ENCODE results near the gene LPCAT1. TPM values are rescaled to one million over a fixed set of nuclear protein-coding genes. Genes with fewer than 3 reads are reported as not detected.
"Not testable (repeated sequence)": the region's sequence is repeated elsewhere in the genome, so short reads cannot be mapped to it uniquely, and the experiment has no call there.

Gene LPCAT1, protein sequence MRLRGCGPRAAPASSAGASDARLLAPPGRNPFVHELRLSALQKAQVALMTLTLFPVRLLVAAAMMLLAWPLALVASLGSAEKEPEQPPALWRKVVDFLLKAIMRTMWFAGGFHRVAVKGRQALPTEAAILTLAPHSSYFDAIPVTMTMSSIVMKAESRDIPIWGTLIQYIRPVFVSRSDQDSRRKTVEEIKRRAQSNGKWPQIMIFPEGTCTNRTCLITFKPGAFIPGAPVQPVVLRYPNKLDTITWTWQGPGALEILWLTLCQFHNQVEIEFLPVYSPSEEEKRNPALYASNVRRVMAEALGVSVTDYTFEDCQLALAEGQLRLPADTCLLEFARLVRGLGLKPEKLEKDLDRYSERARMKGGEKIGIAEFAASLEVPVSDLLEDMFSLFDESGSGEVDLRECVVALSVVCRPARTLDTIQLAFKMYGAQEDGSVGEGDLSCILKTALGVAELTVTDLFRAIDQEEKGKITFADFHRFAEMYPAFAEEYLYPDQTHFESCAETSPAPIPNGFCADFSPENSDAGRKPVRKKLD
- 10 to 100 TPM; 37.5 to 53.5 (median 44.1) TPM for total RNA-seq (2021; fragmentation: NEBNext Ultra II Directional; extraction: Animal tissue kit (Norgen Biotek cat#: 25700))
- long read RNA-seq, partial matches to known transcripts = 5 of 13 reads
- long read RNA-seq, other reads (novel, unspliced or antisense) = 5 of 13 reads

DNA sequence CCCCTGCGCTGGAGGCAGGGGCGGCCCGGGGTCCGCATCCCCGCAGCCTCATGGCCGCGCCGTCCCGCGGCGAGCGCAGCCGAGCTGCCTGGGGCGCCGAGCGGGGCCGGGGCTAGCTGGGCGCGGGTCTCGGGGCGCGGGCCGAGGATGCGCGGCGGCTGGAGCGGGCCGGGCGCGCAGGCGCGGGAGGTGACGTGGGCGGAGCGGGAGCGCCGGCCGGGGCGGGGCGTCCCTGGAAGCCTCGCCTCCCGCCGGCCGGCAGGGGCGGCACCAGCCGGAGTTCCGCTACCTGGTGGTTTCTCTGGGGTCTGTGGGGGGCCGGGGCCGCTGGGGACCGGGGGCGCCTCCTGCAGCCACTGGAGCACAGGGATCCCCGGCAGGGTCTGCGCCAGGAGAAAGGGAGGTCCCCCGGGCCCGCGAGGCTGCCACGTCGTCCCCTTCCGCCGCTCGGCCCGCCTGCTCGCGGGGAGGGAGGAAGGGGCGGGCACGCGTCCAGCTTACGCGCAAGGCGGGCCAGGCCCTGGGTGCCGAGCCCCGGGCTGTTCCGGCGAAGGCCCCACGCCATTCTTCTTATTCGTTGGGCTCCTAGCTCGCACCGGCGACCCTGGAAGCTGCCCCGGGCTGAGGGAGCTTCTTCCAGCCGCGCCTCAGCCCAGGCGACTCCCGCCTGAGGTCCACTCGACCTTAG lies at the start of gene LPCAT1:
TSS of gene LPCAT1 (minus strand) at position 168 of the 688 bp plus-strand sequence. CDS start at position 52, 116 bp downstream.
- Mint-ChIP-seq H3K4me3 (peak within 1 kb of the TSS; percentile 91), H3K36me3 (ENCODE audit: low read depth) (peaks cover 11% of the 10 kb centered on the region; the same call in 1 of the 2 replicates), H3K9me3 (no peaks in the 10 kb centered on the region)

DNA sequence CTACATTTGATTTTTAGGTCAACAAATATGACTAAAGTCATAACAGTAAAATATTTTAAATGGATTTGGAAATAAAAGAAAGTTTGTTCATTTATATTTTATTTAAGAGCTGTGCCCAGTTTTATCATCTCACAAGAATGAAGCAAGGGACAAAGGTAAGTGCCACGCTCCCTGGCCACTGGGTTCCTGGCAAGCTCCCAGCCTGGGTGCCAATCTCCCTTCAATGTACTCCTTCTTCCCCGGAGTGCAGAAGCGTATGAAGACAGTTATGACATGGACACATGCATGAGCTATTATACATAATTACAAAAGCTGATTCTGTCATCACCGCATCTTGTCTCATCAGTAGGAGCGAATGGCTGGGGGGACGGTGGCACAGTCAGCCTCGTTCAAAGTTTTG lies 48.1 kb upstream of the LPCAT1 start:
- H3K4me3 Mint-ChIP-seq; H3K27me3 Mint-ChIP-seq (ENCODE audit: insufficient read depth); H3K27ac Mint-ChIP-seq; DNase-seq; H3K9me3 Mint-ChIP-seq; H3K36me3 Mint-ChIP-seq (ENCODE audit: low read depth): not testable (repeated sequence)
- peaks cover 20% of the 10 kb centered on the region for H3K4me1 Mint-ChIP-seq (ENCODE audit: low read depth)

More for the DNA sequence above, at the start of gene LPCAT1:
- Mint-ChIP-seq H3K4me1 (ENCODE audit: low read depth) (peaks cover 15% of the 10 kb centered on the region), H3K27ac (peak within 1 kb of the TSS; percentile 95), H3K27me3 (ENCODE audit: insufficient read depth) (peaks cover 15% of the 10 kb centered on the region)
- TF ChIP-seq, protein P1, sequence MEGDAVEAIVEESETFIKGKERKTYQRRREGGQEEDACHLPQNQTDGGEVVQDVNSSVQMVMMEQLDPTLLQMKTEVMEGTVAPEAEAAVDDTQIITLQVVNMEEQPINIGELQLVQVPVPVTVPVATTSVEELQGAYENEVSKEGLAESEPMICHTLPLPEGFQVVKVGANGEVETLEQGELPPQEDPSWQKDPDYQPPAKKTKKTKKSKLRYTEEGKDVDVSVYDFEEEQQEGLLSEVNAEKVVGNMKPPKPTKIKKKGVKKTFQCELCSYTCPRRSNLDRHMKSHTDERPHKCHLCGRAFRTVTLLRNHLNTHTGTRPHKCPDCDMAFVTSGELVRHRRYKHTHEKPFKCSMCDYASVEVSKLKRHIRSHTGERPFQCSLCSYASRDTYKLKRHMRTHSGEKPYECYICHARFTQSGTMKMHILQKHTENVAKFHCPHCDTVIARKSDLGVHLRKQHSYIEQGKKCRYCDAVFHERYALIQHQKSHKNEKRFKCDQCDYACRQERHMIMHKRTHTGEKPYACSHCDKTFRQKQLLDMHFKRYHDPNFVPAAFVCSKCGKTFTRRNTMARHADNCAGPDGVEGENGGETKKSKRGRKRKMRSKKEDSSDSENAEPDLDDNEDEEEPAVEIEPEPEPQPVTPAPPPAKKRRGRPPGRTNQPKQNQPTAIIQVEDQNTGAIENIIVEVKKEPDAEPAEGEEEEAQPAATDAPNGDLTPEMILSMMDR (IDR thresholded peaks at IDR 0.05) = peak; percentile 53; the same call in 1 of the 2 replicates
- DNase-seq = peak; percentile 23

DNA sequence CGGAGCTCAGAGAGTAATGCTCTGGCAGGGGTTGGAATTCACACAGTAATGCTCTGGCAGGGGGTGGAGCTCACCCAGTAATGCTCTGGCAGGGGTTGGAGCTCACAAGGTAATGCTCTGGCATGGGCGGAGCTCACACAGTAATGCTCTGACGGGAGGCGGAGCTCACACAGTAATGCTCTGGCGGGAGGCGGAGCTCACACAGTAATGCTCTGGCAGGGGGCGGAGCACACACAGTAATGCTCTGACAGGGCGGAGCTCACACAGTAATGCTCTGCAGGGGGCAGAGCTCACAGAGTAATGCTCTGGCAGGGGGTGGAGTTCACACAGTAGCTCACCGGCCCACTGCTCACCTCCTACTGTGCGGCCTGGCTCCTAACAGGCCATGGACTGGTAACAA lies 47.2 kb upstream of the LPCAT1 start:
- peaks cover 20% of the 10 kb centered on the region for H3K4me1 Mint-ChIP-seq (ENCODE audit: low read depth)
- no peak for DNase-seq
- TF ChIP-seq, protein P1 (IDR thresholded peaks at IDR 0.05) = no peak
- H3K27me3 Mint-ChIP-seq (ENCODE audit: insufficient read depth) = no peaks in the 10 kb centered on the region; the same call in 1 of the 2 replicates
- H3K27ac Mint-ChIP-seq = no peak overlapping the region
- H3K9me3 Mint-ChIP-seq = peaks cover 7% of the 10 kb centered on the region; the same call in 1 of the 2 replicates
- H3K4me3 Mint-ChIP-seq = no peak overlapping the region
- peaks cover 6% of the 10 kb centered on the region for H3K36me3 Mint-ChIP-seq (ENCODE audit: low read depth)

DNA sequence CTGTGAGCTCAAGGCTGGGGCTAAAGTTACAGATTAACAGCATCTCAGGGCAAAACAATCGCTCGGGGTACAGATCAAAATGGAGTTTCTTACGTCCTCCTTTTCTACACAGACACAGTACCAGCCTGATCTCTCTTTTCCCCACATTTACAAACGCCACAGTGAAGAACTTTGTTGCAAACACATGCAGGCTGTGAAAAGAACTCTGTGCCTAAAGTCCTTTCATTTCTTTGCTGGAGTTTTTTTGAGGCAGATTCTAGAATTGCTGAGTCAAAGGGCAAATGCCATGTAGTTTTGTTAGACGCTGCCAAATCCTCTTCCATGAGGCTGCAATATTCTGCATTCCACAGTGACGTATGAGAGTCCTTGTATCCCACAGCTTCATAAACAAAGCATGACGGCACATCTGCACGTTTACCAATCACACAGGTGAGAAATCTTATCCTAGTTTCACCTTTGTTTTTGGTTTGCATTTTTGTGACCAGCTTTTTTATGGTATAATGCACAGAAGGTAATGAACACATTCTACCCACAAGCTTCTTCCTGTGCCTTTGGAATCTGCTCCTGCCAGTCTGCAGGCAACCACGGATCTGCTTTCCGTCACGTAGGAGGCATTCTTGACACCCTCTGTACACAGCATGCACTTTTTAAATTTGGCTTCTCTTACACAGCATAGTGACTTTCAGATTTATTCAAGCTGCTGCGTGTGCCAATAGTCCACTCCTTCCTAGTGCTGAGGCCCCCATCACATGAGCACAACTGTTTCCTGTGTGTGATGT lies 44.6 kb upstream of the LPCAT1 start:
- peaks cover 7% of the 10 kb centered on the region; the same call in 1 of the 2 replicates for H3K9me3 Mint-ChIP-seq
- peak; percentile 87 for DNase-seq
- TF ChIP-seq, protein P1 (IDR thresholded peaks at IDR 0.05) = no peak
- peaks cover 6% of the 10 kb centered on the region for H3K36me3 Mint-ChIP-seq (ENCODE audit: low read depth)
- peaks cover 34% of the 10 kb centered on the region for H3K4me1 Mint-ChIP-seq (ENCODE audit: low read depth)
- peak overlapping the region; percentile 60 for H3K4me3 Mint-ChIP-seq
- H3K27me3 Mint-ChIP-seq (ENCODE audit: insufficient read depth) = no peaks in the 10 kb centered on the region; the same call in 1 of the 2 replicates
- H3K27ac Mint-ChIP-seq = peak overlapping the region; percentile 88

DNA sequence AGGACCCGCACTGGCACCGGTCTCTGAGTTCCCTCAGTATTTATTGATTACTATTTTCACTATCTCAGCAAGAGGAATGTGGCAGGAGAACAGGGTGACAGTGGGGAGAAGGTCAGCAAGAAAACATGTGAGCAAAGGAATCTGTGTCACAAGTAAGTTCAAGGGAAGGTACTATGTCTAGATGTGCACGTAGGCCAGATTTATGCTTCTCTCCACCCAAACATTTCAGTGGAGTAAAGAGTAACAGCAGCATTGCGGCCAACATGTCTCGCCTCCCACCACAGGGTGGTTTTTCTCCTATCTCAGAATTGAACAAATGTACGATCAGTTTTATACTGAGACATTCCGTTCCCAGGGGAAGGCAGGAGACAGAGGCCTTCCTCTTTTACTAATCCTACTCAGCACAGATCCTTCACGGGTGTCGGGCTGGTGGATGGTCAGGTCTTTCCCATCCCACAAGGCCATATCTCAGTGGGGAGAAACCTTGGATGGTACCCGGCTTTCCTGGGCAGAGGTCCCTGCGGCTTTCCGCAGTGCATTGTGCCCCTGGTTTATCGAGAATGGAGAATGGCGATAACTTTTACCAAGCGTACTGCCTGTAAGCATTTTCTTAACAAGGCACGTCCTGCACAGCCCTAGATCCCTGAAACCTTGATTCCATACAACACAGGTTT lies 43.9 kb upstream of the LPCAT1 start:
- Mint-ChIP-seq H3K27ac (peak overlapping the region; percentile 88), H3K4me3 (peak overlapping the region; percentile 60; the same call in 1 of the 2 replicates), H3K4me1 (ENCODE audit: low read depth) (peaks cover 35% of the 10 kb centered on the region)
- H3K36me3 Mint-ChIP-seq (ENCODE audit: low read depth); H3K9me3 Mint-ChIP-seq; H3K27me3 Mint-ChIP-seq (ENCODE audit: insufficient read depth); DNase-seq: not testable (repeated sequence)
